Progenitor cell of endocrine pancreas (in vitro differentiated cells): ENCODE data around the gene PKD2. TPM values are rescaled to one million over a fixed set of nuclear protein-coding genes. Genes with fewer than 3 reads are reported as not detected.
A peak's percentile ranks its signal among the peaks of the same experiment; 100 is the strongest.
"Not testable (repeated sequence)": the region's sequence is repeated elsewhere in the genome, so short reads cannot be mapped to it uniquely, and the experiment has no call there.

Experiments
- DNase-seq: peaks from one replicate; pipeline ENCODE4 v3.0.0; 2021; ENCODE audit warnings: low spot score; ENCODE audit not compliant: unreplicated experiment
- H3K27ac Mint-ChIP-seq: 2 replicates; pipeline ENCODE4 v1.8.0; 2021; ENCODE audit warnings: mild to moderate bottlenecking, moderate library complexity, mixed read lengths
- H3K27me3 Mint-ChIP-seq: 2 replicates; pipeline ENCODE4 v1.8.0; 2021; ENCODE audit warnings: mixed read lengths
- H3K36me3 Mint-ChIP-seq: 2 replicates; pipeline ENCODE4 v1.8.0; 2022; ENCODE audit warnings: mixed read lengths; ENCODE audit not compliant: insufficient read depth
- H3K4me1 Mint-ChIP-seq: 2 replicates; pipeline ENCODE4 v1.8.0; 2021; ENCODE audit warnings: low read depth, mixed read lengths
- H3K4me3 Mint-ChIP-seq: 2 replicates; pipeline ENCODE4 v1.8.0; 2021; ENCODE audit warnings: low read depth, mild to moderate bottlenecking, moderate library complexity, mixed read lengths
- H3K9me3 Mint-ChIP-seq: 2 replicates; pipeline ENCODE4 v1.8.0; 2021; ENCODE audit warnings: low read depth, mixed read lengths
- CTCF ChIP-seq: fragments of 200-600 bp; sonication (generic); IDR thresholded peaks from one replicate; pipeline ENCODE4 v1.5.0; 2021; ENCODE audit warnings: antibody characterized with exemption, mild to moderate bottlenecking; ENCODE audit not compliant: unreplicated experiment
- total RNA-seq: library from RNA; stranded (reverse); gene quantifications from 2 replicates; pipeline ENCODE4 v1.2.1, GENCODE V29; 2021

Gene PKD2
- total RNA-seq, 1 donor from 2014 or later = 41.1 TPM

DNA sequence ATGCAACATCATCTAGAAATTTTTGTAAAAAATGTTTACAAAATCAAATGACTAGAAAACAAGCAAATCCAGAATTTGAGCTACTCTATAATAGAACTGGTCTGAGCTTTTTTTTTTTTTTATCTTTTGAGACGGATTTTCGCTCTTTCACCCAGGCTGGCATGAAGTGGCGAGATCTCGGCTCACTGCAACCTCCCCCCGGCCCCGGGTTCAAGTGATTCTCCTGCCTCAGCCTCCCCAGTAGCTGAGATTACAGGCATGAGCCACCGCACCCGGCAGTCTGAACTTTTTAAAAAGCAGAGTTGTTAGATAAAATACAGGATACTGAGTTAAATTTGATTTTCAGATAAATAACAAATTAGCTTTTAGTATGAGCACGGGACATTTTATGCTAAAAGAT lies 20.9 kb upstream of the PKD2 start:
- no peak for TF ChIP-seq CTCF
- Mint-ChIP-seq H3K4me1 (no peaks in the 10 kb centered on the region), H3K27ac (no peak overlapping the region), H3K36me3 (no peaks in the 10 kb centered on the region), H3K9me3 (no peaks in the 10 kb centered on the region), H3K4me3 (no peak overlapping the region), H3K27me3 (peaks cover 6% of the 10 kb centered on the region)
- DNase-seq = no peak

DNA sequence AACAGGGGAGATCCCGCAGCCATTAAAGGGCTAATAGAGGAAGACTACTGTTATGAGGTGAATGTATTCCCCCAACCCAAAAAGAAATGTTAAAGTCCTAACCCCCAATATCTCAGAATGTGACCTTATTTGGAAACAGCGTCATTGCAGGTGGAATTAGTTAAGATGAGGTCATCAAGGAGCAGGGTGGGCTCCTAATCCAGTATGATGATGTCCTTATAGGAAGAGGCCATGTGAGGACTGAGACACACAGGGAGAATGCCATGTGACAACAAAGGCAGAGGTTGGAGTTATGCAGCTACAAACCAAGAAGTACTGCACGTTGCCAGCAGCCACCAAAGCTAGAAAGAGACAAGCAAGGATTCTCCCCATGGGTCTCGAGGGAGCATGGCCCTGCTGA lies 17.7 kb upstream of the PKD2 start:
- Mint-ChIP-seq H3K36me3 (no peaks in the 10 kb centered on the region), H3K27ac (no peak overlapping the region), H3K27me3 (peaks cover 6% of the 10 kb centered on the region), H3K4me1 (no peaks in the 10 kb centered on the region), H3K4me3 (no peak overlapping the region), H3K9me3 (no peaks in the 10 kb centered on the region)
- no peak for DNase-seq
- no peak for TF ChIP-seq CTCF

GRCh38 chr4:87995435-87995834 lies 12.0 kb upstream of the PKD2 start:
- Mint-ChIP-seq H3K36me3 (no peaks in the 10 kb centered on the region), H3K27ac (no peak overlapping the region), H3K4me1 (no peaks in the 10 kb centered on the region), H3K27me3 (peaks cover 3% of the 10 kb centered on the region), H3K9me3 (no peaks in the 10 kb centered on the region), H3K4me3 (no peak overlapping the region)
- DNase-seq = no peak
- TF ChIP-seq CTCF = no peak

GRCh38 chr4:87999191-87999691 lies 8.2 kb upstream of the PKD2 start:
- not testable (repeated sequence) for H3K9me3 Mint-ChIP-seq, H3K4me3 Mint-ChIP-seq, H3K36me3 Mint-ChIP-seq, H3K4me1 Mint-ChIP-seq, H3K27ac Mint-ChIP-seq, DNase-seq
- H3K27me3 Mint-ChIP-seq = peaks cover 11% of the 10 kb centered on the region
- peak; percentile 13 for TF ChIP-seq CTCF

GRCh38 chr4:88001871-88002270 lies 5.6 kb upstream of the PKD2 start:
- H3K4me3 Mint-ChIP-seq = no peak overlapping the region
- no peak for TF ChIP-seq CTCF
- H3K36me3 Mint-ChIP-seq = no peaks in the 10 kb centered on the region
- peaks cover 33% of the 10 kb centered on the region for H3K27me3 Mint-ChIP-seq
- H3K4me1 Mint-ChIP-seq = peaks cover 1% of the 10 kb centered on the region
- H3K27ac Mint-ChIP-seq = no peak overlapping the region
- no peaks in the 10 kb centered on the region for H3K9me3 Mint-ChIP-seq
- DNase-seq = no peak
